Iris pigment epithelial cell (primary cell): ENCODE data around the gene VEPH1.
"Not testable (repeated sequence)": the region's sequence is repeated elsewhere in the genome, so short reads cannot be mapped to it uniquely, and the experiment has no call there.

Source experiments
- DNase-seq: peaks from one replicate; pipeline ENCODE4 v3.0.0-alpha.2; 2011; ENCODE audit warnings: low read depth

VEPH1 gene

DNA sequence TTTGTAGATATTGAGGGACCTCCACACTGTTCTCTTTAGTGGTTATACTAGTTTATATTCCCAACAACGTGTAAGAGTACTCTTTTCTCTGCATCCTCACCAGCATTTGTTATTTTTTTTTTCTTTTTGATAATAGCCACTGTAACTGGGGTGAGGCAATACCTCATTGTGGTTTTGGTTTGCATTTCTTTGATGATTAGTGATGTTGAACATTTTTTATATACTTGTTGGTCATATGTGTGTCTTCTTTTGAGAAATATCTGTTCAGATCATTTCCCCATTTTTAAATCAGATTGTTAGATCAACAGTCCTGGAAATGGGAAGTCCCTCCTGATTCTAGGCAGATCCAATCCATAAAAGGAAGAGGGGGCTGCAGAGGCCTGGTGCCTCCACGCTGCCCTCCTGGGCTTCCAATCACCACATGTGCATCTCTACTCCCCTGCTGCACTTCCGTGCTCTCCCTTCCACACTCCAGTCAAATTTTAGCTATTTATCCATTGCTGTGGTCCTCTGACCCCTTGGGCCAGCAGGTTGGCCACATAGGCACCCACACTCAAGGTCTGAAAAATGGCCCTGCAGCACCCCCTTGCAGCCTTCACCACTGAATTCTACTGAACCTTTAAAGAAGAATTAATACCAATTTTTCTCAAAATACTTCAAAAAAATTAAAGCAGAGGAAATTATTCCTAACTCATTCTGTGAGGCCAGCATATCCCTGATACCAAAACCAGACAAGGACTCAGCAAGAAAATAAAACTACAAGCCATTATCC, 154.7 kb downstream of the VEPH1 start:
- peak; percentile 51 for DNase-seq

- DNase-seq = peak; percentile 83
Observed at GRCh38 chr3:157347577-157348303, 155.5 kb downstream of the VEPH1 start.

DNA sequence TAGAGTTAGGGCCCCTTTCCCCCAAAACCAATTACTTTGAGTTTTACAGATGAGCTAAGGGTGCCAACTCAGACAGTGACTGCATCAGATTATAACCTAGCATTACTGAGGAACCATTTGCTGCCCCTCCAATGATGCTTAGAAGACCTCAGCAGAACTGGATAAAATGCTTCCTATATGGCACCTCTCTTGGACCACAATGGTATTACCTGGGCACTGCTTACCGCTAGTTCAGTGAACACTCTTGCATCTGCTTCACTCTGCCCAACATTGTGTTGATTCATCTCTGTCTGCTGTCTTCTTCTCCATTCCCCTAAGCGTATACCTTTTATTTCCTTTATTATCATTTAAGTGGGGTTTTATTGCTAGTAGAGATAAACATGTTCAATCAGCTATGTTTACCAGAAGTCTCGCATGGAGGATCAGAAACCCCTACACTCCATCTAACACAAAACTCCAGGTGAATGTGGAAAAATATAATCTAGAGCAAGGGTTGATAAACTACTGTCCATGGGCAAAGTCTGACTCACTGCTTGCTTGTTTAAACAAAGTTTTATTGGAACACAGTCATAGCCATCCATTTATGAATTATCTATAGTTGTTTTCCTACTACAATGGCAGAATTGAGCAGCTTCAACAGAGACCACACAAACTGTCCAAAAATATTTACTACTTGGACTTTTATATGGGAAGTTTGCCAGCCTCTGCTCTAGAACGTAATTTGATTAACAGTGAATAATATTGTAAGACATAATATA, 166.8 kb downstream of the VEPH1 start:
- no peak for DNase-seq

DNA sequence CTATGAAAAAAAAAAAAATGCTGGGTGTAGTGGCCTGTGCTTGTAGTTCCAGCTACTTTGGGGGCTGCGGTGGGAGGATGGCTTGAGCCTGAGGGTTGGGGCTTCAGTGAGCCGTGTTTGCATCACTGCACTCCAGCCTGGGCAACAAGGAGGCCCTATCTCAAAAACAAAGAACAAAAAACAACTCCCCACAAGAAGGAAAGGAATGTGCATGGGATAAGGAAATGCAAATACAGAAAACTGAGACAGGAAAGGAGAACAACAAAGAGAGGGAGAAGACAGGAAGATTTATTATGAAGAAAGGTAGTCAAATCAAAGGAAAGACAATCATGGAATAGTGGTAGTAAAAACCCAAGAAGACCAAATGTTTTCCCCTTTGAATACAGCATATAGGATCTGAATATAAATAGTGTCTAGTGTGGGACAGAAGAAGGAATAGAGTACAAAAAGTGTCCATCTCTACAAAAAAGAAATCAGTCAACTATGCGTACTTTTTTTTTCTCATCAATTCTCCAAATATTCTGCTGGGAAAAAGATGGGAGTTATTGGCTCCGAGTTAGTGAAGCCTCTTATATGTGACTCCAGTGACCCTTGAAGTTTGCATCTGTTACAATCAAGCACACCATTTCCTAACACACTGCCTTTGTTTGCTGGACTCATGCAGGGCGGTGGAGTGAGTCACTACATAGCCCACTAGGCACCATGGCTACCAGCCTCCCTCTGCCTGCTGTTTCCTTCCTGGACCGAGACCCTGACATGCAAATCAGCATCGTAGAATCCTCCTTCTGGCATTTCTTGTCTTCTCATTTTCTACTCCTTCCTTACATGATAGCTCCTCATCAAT, 167.8 kb downstream of the VEPH1 start:
- peak; percentile 86 for DNase-seq

DNA sequence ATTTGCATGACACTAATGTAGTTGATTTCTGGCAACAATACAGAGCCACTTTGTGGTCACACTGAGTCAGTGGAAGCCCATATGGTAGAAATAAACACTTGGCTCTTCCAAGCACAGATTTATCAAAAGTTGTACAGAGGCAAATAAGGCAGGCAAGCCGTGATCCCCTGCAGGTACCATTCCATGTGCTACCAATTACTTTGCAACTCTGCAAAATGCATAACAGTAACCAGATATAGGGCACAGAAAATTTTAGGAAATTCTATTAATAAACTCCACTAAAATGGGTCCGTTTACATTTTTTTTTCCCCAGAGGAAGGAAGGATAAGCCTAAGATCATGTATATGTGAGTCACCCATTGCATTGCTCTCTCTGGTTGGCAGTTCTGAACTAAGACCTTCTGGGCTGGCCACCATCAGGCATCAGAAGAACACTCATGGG, 169.6 kb downstream of the VEPH1 start:
- peak; percentile 82 for DNase-seq

- peak; percentile 46 for DNase-seq
Observed at GRCh38 chr3:157330206-157330605, 173.0 kb downstream of the VEPH1 start.

DNA sequence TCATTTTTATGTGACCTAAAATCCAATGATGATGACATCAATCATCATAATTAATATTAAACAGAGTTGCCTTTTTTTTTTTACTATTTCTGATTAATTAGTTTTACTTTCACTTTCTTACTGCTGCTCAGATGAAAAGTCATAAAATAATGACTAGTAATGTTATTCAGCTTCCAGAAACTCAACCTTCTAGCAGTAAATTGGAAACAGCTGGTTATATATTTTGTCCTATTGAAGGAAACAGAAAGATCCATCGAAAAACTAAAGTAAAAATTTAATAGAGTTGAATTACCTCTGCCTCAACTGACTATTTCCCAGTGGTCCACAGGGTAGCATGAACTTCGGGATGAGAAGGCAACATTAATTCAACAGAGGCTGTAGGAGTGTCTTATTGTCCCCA, 173.7 kb downstream of the VEPH1 start:
- no peak for DNase-seq

- no peak for DNase-seq
Observed at GRCh38 chr3:157327837-157328236, 175.4 kb downstream of the VEPH1 start.

- DNase-seq = no peak
Observed at GRCh38 chr3:157327018-157327417, 176.2 kb downstream of the VEPH1 start.

GRCh38 chr3:157324869-157325268, 178.3 kb downstream of the VEPH1 start:
- not testable (repeated sequence) for DNase-seq

DNA sequence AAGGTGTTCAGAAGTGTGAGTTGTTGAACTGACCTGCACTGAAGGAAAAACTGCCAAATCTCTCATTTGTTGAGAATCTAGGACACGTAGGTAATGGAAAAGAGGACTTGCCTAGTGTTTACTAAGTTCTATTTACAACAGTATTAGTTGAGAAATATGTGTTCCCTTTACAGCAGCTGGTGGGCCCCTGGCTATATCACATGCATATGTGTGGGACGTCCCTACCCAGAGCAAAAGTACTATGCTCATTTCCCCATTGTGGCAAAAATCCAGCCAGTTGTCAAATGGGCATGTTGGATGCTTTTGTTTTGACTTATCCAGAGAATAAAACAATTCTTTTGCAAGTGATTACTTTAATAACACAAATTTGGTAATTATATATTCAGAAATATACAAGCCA, 179.9 kb downstream of the VEPH1 start:
- no peak for DNase-seq

DNA sequence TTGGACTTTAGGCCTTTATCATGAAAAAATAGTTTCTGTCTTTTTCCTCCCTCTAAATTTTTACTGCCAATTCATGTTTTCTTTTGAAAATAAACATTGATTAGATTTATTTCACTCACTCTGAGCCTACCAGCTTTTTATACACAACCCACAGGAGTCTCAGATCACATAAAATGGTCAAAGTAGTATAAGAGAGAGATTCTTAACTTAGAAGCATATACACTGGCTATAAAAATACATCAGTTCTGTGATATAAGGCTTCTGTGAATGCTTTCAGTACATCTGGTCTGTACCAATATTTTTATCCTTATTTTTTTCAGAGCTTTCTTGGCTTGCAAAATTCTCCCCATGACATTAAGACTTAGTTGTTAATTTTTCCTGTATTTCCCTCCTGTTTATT, 183.5 kb downstream of the VEPH1 start:
- DNase-seq = no peak

DNA sequence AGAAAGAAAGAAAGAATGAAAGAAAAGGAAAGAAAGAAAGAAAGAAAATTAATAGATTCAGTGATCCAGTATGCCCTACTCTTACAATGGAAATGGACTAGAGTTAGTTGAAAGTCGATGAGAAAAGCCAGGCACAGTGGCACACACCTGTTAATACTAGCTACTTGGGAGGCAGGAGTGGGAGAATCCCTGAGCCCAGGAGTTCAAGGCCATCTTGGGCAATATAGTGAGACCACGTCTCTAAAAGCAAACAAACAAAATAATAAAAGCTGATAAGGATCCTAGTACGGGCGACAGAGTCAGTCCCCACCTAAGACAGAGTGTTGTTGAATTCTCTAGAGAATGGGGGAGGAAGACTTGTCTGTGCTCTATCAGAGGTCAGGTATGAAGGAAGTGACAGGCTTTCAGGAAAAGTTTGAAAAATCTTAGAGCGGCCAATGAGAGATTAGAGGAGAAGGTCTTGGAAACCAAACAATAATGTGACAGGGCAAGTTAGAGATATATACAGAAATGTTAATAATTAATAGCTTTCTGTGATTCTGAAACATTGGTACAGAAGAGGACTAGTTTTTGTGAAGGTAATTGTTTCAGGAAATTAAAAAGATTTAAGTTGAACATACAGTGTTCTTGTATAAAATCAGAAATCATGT, 184.5 kb downstream of the VEPH1 start:
- no peak for DNase-seq

GRCh38 chr3:157317895-157318294, 185.3 kb downstream of the VEPH1 start:
- DNase-seq = no peak

- no peak for DNase-seq
Observed at GRCh38 chr3:157313186-157313585, 190.0 kb downstream of the VEPH1 start.

DNA sequence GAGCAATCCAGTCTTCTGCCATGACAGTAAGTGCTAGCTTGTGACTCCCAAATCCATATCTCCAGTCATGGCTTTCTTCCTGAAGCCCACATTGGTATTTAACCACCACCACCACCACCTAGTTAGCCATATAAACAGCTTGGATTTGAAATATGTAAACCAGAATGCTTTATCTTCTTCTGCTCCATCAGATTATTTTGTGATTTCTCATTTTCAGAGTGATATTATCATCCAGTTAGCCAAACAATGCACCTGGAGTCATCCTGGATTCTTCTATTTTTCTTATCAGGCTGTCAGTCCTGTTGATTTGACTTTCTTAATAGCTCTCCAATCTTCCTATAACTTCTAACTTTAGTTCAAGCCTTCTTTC, 190.9 kb downstream of the VEPH1 start:
- no peak for DNase-seq

DNA sequence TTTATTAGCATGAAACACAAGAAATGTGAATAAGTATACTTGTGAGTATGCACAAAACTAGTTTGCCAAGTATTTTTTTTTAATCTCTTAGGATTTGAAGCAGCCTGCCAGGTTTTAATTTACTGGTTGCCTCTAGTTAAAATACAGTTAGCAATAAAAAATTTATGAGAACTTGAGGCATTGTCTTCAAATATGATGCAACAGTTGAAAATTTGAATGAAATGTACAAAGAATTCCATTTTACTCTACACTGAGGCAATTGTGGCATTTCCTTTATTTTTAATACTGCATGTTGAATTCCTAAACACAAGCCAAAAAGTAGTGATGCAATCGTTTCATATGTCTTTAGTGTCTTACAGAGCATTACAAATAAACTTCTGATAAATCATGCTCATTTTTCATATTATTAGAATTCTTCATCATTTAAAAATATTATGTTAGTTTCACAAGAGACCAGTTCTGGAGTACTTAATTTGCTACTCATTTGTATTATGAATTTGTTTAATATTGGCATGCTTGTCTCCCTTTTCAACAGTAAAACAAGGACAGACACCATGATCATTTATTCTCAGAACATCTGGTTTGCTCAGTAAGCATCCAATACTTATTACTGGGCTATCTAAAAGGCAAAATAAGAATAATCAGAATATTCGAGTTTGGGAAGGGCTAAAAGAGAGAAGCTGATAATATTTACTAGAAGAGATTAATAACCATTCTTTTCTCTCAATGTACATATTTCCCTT, 191.4 kb downstream of the VEPH1 start:
- peak; percentile 96 for DNase-seq

DNA sequence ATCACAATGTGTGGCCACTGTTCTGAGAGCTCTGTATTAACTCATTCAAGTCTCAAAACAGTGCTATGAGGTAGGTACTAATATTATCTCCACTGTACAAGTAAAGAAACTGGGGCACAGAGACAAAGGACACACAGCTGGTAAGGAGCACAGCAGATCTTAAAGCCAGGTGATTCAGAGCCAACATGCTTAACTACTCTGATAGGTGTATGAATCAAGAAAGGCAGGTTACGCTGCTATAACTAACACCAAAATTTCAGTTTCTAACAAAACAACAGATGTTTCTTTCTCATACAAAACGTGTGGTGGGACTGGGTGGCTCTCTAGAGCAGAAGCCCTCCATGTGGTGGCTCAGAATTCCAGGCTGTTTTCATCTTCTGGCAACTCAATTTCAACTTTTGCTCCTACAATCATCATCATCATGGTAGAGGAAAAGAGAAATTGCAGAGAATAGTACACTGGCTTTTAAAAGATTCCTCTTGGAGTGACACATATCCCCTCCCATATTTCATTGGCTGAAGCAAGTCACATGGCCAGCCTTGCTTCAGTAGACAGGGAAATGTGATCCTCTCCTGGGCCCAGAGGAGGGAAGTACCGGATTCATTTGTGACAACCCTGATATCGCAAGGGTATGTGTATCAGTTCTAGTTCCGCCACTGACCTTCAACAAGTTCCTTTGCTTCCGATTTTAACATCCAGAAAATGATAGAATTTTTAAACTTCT, 192.7 kb downstream of the VEPH1 start:
- DNase-seq = no peak

DNA sequence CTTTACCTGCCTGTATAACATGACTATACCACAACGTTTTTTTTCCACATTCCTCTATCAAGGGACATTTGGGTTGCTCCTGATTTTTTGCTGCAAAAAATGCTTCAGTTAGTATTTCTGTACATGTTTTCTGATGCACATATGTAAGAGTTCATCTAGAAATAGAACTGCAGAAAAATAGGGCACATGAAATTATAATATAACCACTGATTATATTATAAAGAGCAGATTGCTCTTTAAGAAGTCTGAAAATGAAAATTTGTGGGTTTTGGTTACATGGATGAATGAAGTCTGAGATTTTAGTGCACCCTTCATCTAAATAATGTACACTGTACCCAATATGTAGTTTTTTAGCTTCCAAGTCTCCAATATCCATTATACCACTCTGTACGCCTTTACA, 196.7 kb downstream of the VEPH1 start:
- no peak for DNase-seq

- DNase-seq = no peak
Observed at GRCh38 chr3:157305392-157305791, 197.8 kb downstream of the VEPH1 start.
